Measurements from ENCODE around the gene CEBPG.

The CEBPG gene

DNA sequence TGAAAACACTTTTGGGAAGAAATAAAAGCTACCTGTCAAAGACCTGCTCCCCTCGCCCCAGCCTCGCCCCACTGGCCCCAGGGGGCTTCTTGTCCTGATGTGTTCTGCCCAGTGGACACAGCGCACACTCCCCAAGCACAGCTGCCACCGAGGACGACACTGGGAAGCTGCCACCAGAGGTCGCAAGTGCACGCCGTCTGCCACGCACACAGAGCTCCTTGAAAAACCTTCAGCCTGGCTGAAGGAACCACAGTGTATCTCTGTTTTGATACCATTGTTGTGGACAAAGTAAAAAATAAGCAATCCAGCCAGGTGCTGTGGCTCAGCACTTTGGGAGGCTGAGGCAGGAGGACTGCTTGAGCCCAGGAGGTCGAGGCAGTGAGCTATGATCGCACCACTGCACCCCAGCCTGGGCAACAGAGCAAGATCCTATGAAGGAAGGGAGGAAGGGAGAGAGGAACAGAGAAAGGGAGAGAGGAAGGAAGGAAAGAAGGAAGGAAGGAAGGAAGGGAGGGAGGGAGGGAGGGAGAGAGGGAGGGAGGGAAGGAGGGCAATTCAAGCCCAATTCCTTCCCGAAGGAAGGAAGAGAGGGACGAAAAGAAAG is 57.3 kb downstream of the CEBPG start:
- Mint-ChIP-seq H3K4me1 (peaks cover 7% of the 10 kb centered on the region), H3K4me3 (no peak overlapping the region), H3K27me3 (peaks cover 7% of the 10 kb centered on the region), H3K27ac (peak overlapping the region; percentile 33), H3K9me3 (no peaks in the 10 kb centered on the region), H3K36me3 (no peaks in the 10 kb centered on the region)
- CTCF ChIA-PET = interaction anchor here (0.8 to 2.6 kb wide), 12 partner anchors 11 to 611 kb away, joined by 3 to 17 read pairs (median 4); no protein-coding TSS in a partner anchor
- DNase-seq = peak; percentile 78

DNA sequence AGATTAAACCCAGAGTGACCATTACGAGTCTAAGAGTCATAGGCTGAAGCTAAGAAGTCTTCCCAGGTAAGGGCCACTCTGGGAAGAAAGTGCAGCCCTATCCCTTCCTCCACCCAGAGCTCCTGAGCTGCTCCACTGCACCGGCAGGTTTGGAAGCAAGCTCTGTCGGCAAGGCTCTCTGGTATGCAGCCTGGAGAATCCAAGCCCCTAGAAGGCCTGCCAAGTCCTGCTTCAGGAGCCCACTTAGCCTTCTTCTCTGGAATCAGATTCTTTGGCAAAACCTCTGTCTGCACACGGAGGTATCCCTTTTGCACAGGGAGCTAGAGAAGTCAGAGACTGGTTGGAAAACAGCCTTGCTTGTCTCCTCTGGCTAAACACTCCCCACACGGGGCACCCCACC is 58.5 kb downstream of the CEBPG start:
- no peak for DNase-seq
- H3K36me3 Mint-ChIP-seq = no peaks in the 10 kb centered on the region
- CTCF ChIA-PET = interaction anchor here (0.6 to 1.7 kb wide), 4 partner anchors 21 to 544 kb away, joined by 3 to 19 read pairs (median 4); no protein-coding TSS in a partner anchor
- no peak overlapping the region for H3K27ac Mint-ChIP-seq
- H3K4me3 Mint-ChIP-seq = no peak overlapping the region
- peaks cover 7% of the 10 kb centered on the region for H3K27me3 Mint-ChIP-seq
- no peaks in the 10 kb centered on the region for H3K9me3 Mint-ChIP-seq
- H3K4me1 Mint-ChIP-seq = peaks cover 7% of the 10 kb centered on the region

All from activated naive CD4-positive, alpha-beta T cell treated with anti-CD3 and anti-CD28 coated beads, Interleukin-2, amount 10 ng/mL, durations not matched to agents 7 days and 5 days (primary cell).